CMK (cell line): ENCODE data around the gene TOMM34.

ENCODE experiments used
- DNase-seq: peaks from one replicate; pipeline ENCODE4 v3.0.0-alpha.2; 2010; ENCODE audit warnings: low read depth

Gene TOMM34

DNA sequence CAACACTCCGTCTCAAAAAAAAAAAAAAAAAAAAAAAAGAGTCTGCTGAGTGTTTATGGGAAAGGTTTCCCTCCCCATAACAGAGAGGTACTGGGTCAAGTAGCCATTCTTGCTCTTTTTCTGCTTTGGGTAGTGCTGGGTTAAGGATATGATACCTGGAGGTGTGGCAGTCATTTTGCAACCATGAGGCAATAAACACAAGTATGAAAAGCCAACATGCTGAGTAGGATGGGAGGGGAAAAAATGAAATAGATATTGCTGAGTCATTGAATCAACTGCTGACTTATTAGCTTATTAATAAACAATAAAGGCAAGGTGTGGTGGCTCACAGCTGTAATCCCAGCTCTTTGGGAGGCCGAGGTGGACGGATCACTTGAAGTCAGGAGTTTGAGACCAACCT is 2.3 kb upstream of the TOMM34 start:
- DNase-seq = no peak

DNA sequence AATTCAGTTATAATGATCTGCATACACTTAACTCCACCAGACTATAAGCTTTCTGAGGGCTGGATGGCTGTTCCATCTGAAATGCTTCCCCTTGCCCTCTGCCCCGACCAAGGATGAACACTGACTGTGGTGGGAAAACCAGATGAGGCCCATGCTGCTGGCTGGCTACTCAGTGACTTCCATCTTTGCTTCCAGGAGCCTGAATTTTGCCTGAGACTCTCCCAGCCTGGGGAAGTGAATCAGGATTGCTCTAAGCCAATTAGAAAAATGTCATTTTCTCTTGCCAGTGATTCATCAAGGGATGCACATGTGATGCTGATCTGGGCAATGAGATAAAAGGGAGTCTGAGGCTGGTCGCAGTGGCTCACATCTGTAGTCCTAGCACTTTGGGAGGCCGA is 1.7 kb upstream of the TOMM34 start:
- DNase-seq = no peak

DNA sequence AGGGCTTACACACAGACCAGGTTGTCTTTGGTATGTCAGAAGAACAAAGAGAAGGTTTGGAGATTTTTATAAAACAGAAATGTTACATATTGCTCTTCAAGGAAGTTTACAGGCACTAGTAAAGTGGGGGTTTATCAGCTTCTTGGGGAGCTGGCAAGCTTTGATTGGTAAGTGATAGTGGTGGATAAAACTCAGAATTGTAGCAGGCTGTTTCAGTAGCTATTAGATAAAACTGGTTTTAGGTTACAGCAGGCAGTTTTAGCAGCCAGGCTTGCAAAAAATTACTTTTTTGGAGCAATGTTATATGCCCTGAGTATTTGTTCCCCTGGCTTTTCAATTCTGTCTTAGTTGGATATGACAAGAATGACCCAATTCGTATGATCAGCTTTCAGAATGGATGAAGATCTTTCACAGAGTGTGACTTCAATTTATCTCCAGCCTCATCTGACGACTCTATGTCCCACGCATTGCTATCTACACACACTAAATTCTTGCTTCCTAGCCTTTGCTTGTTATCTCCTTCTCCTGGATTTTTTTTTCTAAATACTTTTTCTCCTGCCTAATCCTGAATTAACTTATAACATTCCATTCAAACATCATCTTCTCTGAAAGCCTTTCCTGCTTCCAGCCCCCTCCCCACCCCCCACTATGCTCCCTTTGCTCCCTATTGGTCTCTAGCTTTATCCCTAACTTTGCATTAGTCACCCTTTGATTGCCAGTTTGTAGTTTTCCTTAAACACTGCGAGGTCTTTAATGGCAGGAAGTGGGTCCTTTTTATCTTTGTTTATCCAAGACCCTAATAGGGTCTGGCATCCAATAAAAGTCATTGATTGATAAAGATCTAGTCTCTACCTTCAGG is 1.0 kb upstream of the TOMM34 start:
- DNase-seq = no peak

DNA sequence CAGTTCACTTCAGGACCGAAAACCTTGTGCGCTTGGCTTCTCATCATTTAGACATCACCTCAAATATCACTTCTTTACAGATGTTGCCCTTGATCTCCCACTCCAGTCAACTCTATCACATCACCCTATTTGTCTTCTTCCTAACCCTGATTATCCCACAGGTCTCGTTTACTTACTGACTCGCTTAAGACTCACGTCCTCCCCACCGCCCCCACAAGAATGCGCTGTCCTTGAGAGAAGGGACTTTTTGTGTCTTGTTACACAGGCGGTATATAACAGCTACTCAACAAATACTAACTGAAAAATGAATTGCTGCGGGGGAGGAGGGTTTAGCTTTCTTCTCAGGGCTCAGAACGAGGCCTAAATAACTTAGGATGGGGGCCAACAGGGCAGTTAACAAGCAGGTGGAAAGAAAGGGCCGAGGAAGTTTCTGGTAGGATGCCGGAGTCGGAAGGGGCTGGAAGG is 527 bp downstream of the TOMM34 start:
- DNase-seq = no peak

DNA sequence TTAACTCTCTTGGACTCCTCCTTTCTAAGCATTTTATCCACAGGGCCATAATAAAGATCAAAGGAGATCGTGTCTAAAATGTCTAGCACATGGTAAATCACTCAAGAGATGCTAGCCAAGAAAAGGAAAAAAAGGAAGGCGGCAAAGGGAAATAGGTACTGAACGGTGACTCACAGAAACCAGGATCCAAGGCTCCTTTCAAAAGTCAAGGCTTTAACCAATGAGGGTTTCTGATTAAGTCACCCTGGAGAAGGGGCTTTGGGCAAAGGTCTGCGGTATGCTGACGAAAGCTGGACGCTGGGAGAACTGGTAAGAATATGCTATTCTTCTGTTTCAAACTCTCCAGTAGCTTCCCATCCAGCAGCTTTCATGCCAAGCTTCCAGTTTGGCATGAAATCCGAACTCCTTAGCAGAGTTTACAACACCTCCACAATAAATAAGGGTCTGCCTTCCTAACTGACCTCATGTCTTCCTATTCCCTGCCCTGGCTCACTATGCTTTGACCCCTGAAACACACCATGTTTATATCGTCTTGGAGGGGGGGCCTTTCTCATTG is 1.0 kb downstream of the TOMM34 start:
- no peak for DNase-seq

DNA sequence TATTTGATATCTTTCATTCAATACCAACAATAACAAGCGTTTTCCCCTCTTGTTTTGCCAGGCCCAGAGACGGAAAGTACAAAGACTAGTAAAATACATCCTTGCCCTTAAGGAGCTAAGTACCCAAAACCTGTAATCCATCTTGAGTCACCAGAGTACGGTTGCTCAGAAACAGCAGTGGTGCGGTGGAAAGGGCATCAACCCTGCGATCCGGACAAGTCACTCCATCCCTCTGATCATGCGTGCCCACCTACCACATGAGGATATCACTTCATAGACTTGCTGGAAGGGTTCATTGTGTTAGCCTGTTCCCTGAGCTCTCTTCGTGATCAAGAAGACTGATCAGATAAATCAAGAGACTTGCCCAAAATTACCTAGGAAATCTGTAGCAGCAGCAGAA is 1.9 kb downstream of the TOMM34 start:
- no peak for DNase-seq

DNA sequence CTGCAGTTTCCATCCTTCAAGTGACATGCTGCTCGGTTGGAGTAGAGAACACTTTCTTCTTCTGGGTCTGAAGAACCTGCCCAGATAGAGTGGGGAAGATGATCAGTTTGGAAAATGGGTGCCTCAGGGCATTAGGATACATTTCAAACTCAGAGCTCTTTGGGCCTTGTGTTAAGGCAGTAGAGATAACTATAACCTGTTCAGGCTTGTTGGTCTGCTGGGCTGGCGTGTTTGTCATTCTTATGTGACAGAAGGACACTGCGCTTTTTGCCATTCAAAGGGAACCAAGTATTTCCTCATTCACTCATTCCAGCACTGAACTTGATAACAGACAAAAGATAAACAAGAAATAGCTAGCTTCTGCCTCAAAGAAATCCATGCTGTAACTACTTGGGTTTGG is 3.8 kb downstream of the TOMM34 start:
- DNase-seq = no peak

DNA sequence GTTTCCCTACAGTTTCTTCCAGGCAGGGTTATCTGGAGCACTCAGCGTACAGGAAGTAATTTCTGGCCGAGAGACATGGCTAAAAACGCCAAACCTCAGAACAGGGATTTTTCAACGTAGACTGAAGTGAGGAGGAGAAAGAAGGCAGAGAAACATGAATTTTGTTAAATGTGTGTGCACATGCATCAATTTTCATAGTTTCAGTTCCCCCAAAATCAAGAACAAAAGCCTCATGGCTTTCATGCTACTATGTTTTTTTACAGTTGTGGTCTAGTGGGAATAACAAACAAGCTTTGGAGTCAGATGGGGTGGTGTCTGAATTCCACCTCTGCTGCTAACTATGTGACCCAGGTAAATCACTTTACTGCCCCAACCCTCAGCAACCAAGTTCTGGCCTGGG is 4.9 kb downstream of the TOMM34 start:
- DNase-seq = no peak

DNA sequence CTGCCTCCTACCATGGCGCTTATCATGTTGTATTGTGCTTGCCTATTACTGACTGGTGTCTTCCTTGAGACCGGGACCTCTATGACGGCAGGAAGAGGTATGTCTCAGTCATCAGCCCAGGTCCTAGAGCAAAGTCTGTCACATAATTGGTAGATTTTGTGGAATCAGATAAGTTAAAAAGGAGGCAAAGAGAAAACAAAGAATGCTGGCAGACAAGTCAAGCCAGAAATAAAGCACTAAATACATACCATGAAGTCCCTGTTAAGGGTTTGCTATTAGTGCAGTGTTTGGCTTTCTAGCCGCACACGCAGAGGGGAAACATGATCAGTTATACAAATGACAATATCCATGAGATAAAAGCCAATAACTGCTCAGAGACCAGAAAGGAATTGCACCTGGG is 6.0 kb downstream of the TOMM34 start:
- no peak for DNase-seq

DNA sequence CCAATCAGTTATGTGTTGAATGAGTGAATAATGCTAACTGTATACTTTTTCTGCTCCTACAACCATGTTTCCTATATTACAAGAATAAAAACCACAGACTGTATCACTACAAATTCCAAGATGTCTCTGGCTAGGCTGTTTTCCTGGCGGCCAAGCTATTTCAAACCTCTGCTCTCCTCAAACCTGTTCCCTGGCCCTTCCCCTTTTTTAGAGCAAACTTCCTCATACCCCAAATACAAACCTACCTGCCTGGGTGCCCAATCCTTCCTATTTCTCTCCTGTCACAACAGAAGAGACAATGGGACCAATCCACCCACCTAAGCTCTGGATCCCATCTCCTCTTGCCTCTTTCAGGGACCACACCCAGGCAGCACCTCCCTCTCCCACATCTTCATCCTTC is 7.5 kb downstream of the TOMM34 start:
- DNase-seq = no peak

DNA sequence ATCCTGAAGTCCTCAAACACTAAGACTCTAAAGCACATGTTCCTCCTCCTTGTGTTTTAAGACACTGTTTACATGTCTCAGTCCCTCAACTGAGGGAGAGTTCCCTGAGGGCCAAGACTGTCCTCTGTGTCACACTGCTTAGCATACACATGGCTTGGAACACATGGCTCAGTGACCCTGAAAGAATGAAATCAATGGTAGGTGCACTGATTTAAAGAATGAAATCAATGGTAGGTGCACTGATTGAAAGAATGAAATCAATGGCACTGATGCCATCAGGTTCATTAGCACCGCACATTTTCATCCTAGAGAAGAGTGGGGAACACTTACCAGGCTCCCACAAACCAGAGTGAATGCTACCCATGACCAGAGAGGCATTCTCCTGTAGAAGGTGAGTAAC is 9.8 kb downstream of the TOMM34 start:
- no peak for DNase-seq

DNA sequence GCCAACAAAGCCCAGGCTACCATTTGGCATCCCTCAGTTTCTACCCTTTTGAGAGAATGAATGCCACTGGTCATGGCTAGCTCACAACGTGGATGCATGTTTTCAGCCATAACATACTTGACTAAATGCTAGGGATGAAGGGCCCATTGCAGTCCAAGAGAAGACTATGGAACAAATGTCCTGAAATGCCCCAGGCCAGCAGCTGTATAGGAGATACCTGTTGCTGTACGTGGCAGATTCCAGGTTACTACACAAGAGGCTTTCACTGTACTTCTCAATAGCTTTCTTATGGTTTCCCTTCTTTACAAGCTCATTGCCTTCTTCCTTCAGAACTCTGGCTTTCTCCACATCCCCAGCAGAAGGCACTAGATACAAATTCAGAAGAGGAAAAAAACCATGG is 11.7 kb downstream of the TOMM34 start:
- DNase-seq = no peak

DNA sequence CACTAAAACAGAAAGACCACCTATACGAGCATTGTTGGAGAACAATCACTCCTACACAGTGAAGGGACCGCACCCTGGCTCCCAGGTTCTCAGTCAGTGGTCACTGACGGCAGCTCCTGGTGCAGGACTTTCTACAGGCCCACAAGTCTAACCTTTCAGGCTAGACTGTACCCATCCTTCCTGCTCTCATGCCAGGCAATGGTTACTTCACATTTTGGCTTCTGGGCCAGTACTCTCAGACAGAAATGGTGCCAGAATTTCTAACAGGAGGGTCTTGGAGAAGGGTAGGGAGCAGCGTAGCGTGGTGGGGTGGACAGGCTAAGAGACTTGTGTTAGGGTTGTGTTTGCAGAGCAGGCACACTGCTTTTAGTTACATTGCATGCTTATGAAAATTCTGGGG is 12.1 kb downstream of the TOMM34 start:
- no peak for DNase-seq

DNA sequence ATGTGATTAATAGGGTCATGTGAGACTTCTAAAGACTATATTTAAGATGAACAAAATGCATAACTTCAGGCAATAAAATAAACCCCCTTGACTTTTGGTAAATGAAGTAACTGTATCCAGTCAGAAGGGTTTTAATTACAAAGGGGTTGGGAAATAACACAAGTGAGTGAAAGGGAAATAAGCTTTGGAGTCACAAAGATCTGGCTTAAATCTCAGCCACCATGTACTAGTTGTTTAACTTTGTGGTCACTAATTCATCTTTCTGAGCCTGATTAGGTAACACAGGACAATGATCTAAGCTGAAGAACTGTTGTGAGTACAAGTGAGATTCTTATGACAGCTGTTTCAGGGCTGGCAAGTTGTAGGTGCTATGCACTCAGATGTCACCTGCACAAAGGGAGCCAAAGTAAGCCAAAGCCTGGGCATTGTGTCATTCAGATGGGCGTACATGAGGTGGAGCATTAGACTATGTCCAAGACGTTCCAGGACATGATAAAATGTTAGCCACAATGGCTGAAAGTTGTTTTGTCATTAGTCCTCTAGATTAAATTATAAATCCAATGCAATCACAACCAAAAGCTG is 13.8 kb downstream of the TOMM34 start:
- DNase-seq = no peak

DNA sequence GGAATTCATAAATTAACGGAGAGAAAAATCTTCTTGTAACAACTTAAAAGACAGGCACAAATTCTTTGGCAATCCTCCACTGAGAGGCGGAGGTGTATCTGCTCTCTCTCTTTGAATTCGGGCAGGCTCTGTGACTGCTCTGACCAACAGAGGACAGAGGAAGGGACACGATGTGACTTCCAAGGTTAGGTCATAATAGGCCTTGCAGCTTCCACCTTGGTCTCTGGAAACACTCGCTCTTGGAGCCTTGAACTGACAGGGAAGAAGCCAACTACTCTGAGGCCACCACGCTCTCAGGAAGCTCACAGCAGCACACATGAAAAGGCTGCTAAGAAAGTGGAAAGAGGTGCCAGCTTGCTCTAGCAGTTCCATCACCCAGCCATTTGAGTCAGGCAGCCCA is 14.9 kb downstream of the TOMM34 start:
- DNase-seq = no peak

DNA sequence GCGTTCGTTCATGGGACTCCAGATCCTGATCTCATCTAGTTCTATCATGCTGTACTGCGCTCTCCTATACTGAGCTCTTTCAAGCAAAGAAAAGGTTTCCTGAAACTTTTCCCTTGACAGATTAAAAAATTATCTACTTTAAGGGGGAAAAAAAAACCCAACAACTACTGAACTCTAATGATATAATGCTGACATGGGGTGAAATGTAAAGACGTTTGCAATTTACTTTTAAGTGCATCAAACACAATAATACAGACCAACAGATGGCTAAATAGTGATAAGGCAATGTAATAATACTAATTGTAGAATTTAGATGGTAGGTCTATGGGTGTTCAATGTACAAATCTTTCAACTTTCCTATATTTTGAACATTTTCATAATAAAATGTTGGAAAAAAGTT is 16.4 kb downstream of the TOMM34 start:
- no peak for DNase-seq

DNA sequence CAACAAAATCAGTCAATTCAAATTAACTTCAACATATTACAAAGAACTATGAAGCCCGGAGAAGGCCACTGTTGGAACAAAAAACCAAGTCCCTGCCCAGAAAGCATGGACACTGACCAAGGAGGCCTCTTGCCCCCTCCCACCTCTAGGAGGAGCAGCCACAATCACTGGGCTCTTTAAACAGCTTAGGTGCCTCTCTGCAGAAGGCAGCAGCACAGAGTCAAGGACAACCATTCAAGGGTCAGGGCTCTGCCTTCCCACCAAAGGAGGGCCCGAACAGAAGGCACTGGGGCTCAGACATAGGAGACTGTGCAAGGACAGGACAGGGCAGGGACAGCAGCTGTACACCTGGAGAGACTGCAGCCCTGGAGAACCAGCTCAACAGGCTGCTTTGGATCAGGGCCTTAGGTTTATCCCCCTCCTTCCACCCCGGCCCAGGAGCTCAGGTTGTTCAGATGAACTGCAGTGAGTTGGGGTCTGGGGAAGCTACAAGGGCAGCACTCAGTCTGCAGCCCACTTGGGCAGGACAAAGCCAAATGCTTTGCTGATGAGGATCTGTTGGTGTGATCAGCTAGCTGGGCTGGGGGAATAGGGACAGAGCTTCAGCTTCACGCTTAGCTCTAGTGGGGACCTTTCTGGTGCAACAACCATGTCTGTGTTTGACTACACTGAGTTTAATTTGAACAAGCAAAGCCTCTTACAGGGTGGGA is 17.8 kb downstream of the TOMM34 start:
- no peak for DNase-seq

DNA sequence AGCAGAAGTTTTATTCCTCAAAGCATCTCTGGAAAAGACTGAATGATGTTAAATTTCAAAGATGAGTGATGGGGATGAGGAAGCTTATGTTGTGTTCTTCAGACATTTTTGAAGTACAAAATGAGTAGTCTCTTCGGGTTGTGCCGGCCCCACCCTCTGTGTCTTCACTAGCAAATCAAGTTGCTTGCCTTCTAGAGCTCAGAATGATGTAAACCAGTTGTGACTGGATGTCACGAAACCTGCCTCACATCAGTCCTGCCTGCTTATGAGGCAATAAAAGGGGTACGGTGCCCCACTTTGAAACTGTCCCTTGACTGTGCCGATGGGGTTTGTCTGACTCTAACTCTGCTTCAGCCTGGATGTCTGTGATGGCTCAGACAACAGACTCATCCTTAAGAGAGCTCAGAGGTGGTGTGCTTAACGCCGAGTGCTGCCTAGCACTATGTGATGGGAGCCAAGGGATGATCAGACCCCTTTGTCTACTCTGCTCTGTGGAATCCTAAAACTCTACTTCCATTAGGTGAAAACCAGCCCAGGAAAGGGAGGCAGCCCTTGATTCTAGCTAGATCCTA is 19.0 kb downstream of the TOMM34 start:
- no peak for DNase-seq

DNA sequence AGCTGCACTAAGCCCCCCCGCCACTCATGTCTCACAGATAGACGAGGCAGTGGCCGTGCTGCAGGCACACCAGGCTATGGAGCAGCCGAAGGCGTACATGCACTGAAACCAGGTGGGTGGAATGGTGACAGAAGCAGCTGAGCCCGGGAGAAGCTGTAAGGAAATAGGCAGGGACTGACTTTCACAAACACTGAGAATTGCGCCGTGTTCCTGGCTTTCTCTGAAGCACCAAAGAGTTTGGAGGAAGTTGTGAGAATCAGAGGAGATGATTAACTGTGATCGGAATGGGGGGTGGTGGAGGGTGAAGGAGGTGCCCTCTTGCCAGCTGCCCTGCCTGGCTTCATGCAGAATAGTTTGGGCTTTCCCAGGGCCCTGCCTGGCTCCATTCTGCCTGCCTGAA is 21.6 kb downstream of the TOMM34 start:
- DNase-seq = no peak

DNA sequence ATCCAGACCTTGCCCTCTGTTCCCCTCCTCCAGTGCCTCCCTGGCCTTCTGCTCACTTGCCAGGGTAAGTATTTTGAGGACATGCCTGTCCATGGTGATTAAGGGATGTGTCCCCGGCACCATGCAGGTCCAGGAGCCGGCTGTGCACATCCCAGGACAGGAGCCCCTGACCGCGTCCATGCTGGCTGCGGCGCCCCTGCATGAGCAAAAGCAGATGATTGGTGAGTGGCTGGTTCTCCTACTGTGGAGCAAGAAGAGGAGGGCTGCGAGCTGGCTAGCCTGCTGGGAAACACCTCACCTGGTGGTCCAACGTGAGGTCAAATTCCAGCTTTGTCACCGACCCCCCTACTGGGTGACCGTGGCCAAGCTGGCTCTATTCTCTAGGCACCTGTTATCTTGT is 23.7 kb downstream of the TOMM34 start:
- no peak for DNase-seq

DNA sequence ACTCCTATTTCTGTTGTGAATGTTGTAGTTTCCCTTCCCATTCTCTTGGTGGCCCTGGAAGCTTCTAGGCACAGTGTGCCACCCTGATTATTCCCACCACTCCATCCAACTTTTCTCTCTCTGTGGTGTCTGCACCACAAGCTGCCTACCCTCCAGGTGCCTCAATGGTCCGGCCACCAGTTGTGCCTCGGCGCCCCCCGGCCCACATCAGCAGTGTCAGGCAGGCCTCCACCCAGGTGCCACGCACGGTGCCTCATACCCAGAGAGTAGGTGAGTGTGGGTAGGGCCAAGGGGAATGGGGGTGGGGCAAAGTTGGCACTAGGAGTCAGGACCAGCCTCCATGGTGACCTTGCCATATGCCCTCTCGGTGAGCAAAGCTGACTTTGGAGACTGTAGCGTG is 27.3 kb downstream of the TOMM34 start:
- DNase-seq = no peak

DNA sequence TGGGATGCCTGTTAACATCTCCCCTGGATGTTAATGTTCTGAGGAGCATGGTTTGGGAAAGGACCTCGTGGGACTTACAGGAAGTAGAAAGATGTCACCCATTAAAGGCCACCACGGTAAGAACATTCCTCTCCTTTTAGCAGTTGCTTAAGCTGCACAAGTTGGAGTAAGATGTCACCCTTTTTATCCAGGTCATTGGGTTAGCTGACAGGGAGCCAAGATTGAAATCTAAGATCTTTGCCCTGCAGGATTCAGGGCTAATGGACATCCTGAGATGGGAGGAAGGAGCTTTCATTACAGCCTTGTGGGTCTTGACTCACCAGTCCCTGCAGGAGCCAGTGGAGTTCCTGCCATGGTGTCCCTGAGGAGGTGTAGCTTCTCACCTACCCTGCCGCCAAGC is 28.3 kb downstream of the TOMM34 start:
- no peak for DNase-seq
